SJCRH30 (cell line): ENCODE measurements around the gene NR1D2. TPM values are rescaled to one million over a fixed set of nuclear protein-coding genes. Genes with fewer than 3 reads are reported as not detected.

ENCODE experiments used
- DNase-seq, 2 experiments: peaks; one replicate each; pipeline ENCODE4 v3.0.0-alpha.2; 2015 to 2020
- H3K27ac ChIP-seq: fragments of 250-450 bp; sonication (Bioruptor Pico); 2 replicates; pipeline ENCODE4 v1.5.1; 2020; ENCODE audit warnings: mild to moderate bottlenecking, moderate library complexity
- H3K27me3 ChIP-seq: fragments of 250-450 bp; sonication (Bioruptor Pico); 2 replicates; pipeline ENCODE4 v1.5.1; 2020; ENCODE audit warnings: mild to moderate bottlenecking, moderate library complexity
- H3K36me3 ChIP-seq: fragments of 250-450 bp; sonication (Bioruptor Pico); 2 replicates; pipeline ENCODE4 v1.5.1; 2020; ENCODE audit warnings: mild to moderate bottlenecking, moderate library complexity
- H3K4me1 ChIP-seq: fragments of 250-450 bp; sonication (Bioruptor Pico); 2 replicates; pipeline ENCODE4 v1.5.1; 2020; ENCODE audit warnings: mild to moderate bottlenecking, moderate library complexity
- H3K4me3 ChIP-seq: fragments of 250-450 bp; sonication (Bioruptor Pico); 2 replicates; pipeline ENCODE4 v1.5.1; 2020; ENCODE audit warnings: mild to moderate bottlenecking, moderate library complexity
- H3K9me3 ChIP-seq: fragments of 250-450 bp; sonication (Bioruptor Pico); replicated peaks from 2 replicates; pipeline ENCODE4 v1.5.1; 2020; ENCODE audit warnings: mild to moderate bottlenecking, moderate library complexity
- total RNA-seq: library from RNA; depleted of rRNA; stranded (reverse); fragments of >200 nt; shearing (Covaris generic); gene quantifications from 2 replicates; pipeline ENCODE4 v1.2.3, GENCODE V29; 2014

The NR1D2 gene
- total RNA-seq, 1 experiment from 2014 or later = 44.8 TPM

DNA sequence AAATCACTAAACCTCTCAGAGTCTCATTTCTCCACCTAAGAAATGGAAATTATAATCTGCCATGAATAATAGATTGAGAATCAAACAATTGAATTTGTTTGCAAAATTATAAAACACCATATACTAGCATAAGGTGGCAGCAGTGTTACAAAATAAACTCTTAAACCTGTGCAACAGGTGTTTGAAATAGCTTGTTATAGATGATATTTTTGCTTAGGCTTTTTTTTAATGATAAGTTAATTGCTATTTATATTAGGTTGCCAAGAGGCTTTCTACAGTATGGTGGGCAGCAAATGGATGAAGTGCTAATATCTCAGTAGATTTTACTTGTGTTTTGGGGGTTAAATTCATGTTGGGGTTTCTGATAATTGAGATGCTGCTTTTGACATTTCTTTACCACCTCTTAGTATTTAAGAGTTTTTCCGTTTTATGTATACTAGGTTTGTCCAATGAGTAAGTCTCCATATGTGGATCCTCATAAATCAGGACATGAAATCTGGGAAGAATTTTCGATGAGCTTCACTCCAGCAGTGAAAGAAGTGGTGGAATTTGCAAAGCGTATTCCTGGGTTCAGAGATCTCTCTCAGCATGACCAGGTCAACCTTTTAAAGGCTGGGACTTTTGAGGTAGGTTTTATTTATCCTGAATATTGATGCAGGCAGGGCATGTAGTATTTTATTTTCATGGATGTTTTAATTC, 19.6 kb downstream of the NR1D2 start:
- Histone ChIP-seq H3K27me3 (no peaks in the 10 kb centered on the region), H3K4me1 (peaks cover 22% of the 10 kb centered on the region), H3K36me3 (peaks cover 84% of the 10 kb centered on the region), H3K27ac (no peak overlapping the region), H3K4me3 (no peak overlapping the region), H3K9me3 (no peaks in the 10 kb centered on the region)
- DNase-seq = no peak

DNA sequence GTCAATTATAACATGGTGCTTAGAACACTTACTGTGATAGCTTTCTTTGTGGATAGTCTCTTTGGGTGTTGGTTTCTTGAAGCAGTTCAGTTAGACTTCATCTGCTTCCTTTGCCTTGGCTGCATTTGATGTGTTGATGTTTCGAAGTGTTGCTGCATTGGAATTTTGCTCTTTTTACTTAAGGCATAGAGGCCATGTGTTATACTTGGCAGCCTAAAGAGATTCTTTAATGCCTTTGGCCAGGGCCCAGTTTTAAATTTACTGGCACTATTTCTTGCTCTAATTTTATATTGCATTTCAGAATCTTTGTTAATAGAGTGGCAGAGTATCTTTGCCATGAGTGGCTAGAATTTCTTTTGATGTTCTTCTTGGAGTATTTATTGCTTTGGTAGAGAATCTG, 21.2 kb downstream of the NR1D2 start:
- Histone ChIP-seq H3K27me3 (no peaks in the 10 kb centered on the region), H3K4me3 (no peak overlapping the region), H3K9me3 (no peaks in the 10 kb centered on the region), H3K4me1 (peaks cover 15% of the 10 kb centered on the region), H3K36me3 (peaks cover 78% of the 10 kb centered on the region), H3K27ac (no peak overlapping the region)
- DNase-seq = no peak

DNA sequence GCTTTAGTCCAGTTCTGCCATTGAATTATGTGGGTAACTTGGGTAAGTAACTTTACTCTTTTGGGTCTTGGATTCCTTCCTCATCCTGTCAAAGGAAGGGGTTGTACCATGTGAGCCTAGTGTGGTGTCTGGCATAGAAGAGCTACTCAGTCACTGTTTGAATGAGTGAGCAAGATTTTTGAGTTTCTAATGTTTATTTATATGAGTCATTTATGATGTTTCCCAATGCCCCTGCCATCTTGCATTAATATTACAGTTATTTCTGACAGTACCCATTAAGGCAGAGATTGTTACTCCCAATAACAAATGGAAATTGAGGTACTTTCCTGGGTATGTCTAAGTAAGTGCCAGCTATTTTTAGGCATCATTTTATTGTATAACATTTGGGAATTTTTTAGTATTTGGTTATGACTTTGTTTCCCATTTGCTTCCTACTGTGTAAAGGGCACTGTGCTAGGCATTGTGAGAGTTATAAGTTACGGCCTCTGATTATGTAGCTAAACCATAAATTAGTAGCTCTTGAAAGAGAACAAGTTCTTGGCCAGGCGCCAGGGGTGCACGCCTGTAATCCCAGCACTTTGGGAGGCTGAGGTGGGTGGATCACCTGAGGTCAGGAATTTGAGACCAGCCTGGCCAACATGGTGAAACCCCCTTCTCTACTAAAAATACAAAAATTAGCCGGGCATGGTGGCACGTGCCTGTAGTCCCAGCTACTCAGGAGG, 23.5 kb downstream of the NR1D2 start:
- no peak overlapping the region for H3K4me3 ChIP-seq
- no peaks in the 10 kb centered on the region for H3K9me3 ChIP-seq
- H3K36me3 ChIP-seq = peaks cover 72% of the 10 kb centered on the region
- no peak overlapping the region for H3K27ac ChIP-seq
- H3K27me3 ChIP-seq = no peaks in the 10 kb centered on the region
- H3K4me1 ChIP-seq = no peaks in the 10 kb centered on the region
- no peak for DNase-seq

DNA sequence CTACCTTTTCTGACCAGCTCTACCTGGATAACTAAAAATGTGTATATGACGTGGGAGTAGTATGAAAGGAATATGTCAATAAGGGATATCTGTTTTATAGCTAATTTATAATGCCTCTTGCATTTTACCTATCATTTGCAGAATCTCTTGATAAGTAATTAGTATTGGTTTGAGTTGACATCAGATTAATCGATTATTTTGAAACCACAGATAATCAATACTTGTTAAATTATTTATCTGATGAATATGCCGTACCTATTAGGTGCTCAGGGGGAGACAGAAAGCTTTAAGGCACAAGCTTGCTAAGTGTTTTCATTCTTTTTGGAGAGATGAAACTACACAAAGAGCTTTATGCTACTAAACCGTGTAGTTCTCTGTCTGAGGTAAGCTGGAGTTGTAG, 24.3 kb downstream of the NR1D2 start:
- H3K27me3 ChIP-seq = no peaks in the 10 kb centered on the region
- H3K27ac ChIP-seq = no peak overlapping the region
- no peaks in the 10 kb centered on the region for H3K9me3 ChIP-seq
- H3K36me3 ChIP-seq = peaks cover 71% of the 10 kb centered on the region
- H3K4me3 ChIP-seq = no peak overlapping the region
- H3K4me1 ChIP-seq = no peaks in the 10 kb centered on the region
- no peak for DNase-seq

DNA sequence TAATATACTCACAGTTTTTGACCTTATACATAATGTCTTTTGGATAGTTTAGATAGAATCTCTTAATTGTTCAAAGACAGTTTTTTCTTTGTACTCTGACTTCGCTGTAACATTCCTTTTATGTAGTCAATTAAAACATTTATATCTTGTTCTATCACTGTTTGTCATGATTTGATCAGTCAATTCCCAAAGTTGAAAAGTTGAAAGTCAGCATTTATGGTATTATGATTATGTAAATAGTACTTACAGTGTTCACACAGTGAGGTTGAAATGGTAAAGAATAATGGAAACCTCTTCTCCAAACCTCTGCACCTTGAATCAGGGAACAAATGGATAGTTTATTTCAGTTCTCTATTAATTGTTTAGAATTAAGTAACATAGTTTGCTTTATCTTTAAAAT, 26.6 kb downstream of the NR1D2 start:
- DNase-seq = no peak
- H3K9me3 ChIP-seq = no peaks in the 10 kb centered on the region
- H3K4me1 ChIP-seq = no peaks in the 10 kb centered on the region
- no peak overlapping the region for H3K27ac ChIP-seq
- no peak overlapping the region for H3K4me3 ChIP-seq
- no peaks in the 10 kb centered on the region for H3K27me3 ChIP-seq
- H3K36me3 ChIP-seq = peaks cover 63% of the 10 kb centered on the region

DNA sequence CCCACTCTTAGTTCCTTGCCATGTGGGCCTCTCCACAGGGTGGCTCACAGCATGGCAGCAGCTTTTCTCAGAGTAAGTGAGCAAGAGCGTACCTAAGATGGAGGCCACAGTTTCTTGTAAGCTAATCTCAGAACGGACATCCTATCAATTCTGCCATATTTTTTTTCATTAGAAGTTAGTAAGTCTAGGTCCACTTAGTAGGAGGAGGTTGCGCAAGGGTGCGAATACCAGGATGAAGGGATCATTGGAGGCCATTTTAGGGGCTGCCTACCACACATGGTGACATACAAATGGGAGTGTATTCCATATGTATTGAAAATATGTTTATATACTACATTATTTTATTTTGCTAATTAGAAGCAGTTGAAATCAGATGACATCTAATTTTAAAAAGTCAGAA, 31.5 kb downstream of the NR1D2 start:
- Histone ChIP-seq H3K9me3 (no peaks in the 10 kb centered on the region), H3K27ac (no peak overlapping the region), H3K4me3 (no peak overlapping the region), H3K4me1 (no peaks in the 10 kb centered on the region), H3K27me3 (no peaks in the 10 kb centered on the region), H3K36me3 (peaks cover 65% of the 10 kb centered on the region)
- no peak for DNase-seq

DNA sequence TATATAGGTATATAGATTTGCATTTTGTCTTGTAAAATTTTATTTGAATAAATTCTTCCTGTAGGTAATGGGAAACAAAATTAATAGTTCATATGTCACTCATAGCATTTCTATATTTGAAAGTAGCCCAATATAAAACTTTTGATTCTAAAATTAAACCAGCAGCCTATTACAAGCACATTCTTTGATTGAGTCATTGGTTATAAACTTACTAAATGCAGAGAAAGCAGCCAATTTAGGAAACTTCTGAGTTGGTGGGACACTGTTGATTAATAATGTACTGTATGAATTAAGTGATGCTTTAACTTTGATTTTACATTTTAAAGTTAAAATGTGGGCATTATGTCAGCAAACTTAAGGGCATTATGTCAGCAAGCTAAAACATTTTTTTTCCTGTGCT, 34.5 kb downstream of the NR1D2 start:
- H3K27me3 ChIP-seq = no peaks in the 10 kb centered on the region
- H3K9me3 ChIP-seq = no peaks in the 10 kb centered on the region
- H3K27ac ChIP-seq = no peak overlapping the region
- DNase-seq = no peak
- H3K36me3 ChIP-seq = peaks cover 49% of the 10 kb centered on the region
- H3K4me1 ChIP-seq = no peaks in the 10 kb centered on the region
- H3K4me3 ChIP-seq = no peak overlapping the region

DNA sequence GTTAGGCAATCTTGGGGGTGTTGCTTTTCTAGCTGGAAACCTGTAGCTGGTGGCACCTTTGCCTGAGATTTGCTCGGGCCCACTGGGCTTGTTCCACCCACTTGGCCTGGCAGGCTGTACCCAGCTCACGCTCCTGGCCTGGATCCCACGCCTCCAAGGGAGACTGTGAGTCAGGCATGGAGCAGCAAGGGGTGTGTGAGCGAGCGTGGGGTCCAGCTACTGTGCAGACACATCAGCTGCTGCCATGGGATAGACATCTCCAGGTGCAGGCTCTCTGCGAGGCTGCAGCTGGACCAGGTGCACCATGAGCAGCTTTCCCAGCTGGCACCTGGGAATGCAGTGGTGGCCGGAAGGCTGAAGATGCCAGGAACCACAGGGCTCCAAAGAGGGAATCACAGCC, 36.0 kb downstream of the NR1D2 start:
- Histone ChIP-seq H3K36me3 (peaks cover 44% of the 10 kb centered on the region), H3K9me3 (no peaks in the 10 kb centered on the region), H3K4me1 (no peaks in the 10 kb centered on the region), H3K4me3 (no peak overlapping the region), H3K27me3 (no peaks in the 10 kb centered on the region), H3K27ac (no peak overlapping the region)
- no peak for DNase-seq

DNA sequence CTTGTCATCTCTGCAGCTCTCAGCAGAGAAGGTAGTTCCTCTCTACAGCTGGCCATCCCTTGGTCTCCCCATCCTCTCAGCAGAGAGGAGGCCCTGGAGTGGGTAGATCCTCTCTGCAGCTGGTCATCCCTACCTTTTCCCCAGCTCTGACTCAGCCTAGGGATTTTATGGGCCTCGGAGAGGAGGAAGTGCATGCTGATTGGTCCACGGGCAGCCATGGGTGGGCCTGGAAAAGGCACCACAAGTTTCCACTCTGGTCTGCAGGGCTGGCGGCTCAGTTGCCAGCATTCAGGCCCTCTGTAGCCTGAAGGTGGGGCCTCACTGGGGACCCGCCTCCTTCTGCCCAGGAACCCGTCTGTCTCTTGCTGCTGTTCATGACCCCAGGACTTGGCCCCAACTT, 36.9 kb downstream of the NR1D2 start:
- H3K9me3 ChIP-seq = no peaks in the 10 kb centered on the region
- no peaks in the 10 kb centered on the region for H3K4me1 ChIP-seq
- H3K36me3 ChIP-seq = peaks cover 36% of the 10 kb centered on the region
- no peaks in the 10 kb centered on the region for H3K27me3 ChIP-seq
- peak; percentile 38 to 39 for DNase-seq
- no peak overlapping the region for H3K27ac ChIP-seq
- H3K4me3 ChIP-seq = no peak overlapping the region

DNA sequence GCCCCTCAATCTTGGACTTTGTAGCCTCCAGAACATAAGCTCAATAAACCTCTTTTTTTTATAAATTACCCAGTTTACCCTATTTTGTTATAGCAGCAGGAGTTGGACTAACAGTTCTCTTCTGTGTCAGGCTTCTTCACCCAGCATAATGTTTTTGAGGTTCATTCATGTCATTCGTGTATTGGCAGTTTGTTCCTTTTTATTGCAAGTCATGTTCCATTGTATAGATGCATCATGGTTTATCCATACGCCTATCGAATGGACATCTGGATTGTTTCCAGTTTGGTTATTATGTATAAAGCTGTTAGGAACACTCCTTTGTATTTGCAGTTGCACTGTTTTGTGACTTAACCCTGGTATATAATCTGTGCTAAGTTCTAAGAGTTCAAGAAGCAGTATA, 39.8 kb downstream of the NR1D2 start:
- Histone ChIP-seq H3K27me3 (no peaks in the 10 kb centered on the region), H3K9me3 (no peaks in the 10 kb centered on the region), H3K4me1 (no peaks in the 10 kb centered on the region), H3K4me3 (no peak overlapping the region), H3K27ac (no peak overlapping the region), H3K36me3 (peaks cover 9% of the 10 kb centered on the region)
- no peak for DNase-seq

DNA sequence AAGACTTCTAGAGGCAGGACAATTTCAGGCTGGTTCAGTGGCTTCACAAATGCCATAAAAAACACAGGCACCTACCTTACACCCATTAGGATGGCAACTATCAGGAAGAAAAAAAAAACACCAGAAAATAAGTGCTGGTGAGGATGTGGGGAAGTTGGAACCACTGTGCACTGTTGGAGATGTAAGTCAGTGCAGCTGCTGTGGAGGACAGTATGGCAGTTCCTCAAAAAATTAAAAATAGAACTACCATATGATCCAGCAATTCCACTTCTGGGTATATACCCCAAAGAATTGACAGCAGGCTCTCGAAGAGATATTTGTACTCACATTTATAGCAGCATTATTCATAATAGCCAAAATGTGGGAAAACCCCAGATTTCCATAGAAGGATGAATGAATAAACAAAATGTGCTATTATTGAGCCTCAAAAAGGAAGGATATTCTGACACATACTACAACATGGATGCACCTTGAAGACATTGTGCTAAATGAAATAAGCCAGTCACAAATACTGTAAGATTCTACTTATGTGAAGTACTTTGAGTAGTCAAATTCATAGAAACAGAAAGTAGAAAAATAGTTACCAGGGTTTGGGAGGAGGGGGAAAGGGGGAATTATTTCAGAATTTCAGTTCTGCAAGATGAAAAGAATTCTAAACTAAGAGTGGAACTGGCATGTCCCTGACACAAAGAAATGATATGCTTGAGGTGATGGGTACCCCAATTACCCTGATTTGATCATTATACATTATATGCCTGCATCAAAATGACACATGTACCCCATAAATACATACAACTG, 40.9 kb downstream of the NR1D2 start:
- DNase-seq = no peak
- Histone ChIP-seq H3K4me3 (no peak overlapping the region), H3K4me1 (peaks cover 1% of the 10 kb centered on the region), H3K9me3 (no peaks in the 10 kb centered on the region), H3K27me3 (no peaks in the 10 kb centered on the region), H3K27ac (no peak overlapping the region), H3K36me3 (no peaks in the 10 kb centered on the region)

DNA sequence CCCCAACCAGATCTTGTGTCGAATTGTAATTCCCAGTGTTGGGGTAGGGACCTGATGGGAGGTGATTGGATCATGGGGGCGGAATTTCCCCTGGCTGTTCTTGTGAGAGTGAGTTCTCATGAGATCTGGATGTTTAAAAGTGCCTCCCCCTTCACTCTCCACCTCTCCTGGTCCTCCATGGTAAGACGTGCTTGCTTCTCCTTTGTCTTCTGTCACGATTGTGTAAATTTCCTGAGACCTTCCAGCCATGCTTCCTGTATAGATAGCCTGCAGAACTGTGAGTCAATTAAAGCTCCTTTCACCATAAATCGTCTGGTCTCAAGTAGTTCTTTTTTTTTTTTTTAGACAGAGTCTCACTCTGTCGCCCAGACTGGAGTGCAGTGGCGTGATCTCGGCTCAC, 42.3 kb downstream of the NR1D2 start:
- DNase-seq = no peak
- Histone ChIP-seq H3K9me3 (no peaks in the 10 kb centered on the region), H3K27me3 (no peaks in the 10 kb centered on the region), H3K27ac (no peak overlapping the region), H3K4me3 (no peak overlapping the region), H3K36me3 (no peaks in the 10 kb centered on the region), H3K4me1 (peaks cover 15% of the 10 kb centered on the region)

DNA sequence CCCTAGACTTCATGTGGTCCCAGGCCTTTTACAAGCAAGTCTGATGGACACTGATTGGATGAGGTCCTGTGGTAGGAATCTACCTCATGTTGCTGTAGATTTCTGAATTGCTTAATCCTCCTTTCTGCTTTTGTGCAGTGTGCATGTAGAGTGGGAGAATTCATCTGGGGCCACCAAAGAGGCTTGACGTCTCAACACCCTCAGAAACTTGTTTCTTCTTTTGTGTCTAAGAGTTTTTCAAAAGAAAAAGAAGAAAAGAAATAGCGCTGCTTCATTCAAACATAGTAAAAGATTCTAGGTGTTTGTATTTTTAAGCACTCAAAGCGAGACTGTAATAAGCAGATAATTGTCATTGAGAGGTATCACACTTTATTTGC, 46.2 kb downstream of the NR1D2 start:
- Histone ChIP-seq H3K27ac (no peak overlapping the region), H3K4me1 (peaks cover 17% of the 10 kb centered on the region), H3K9me3 (no peaks in the 10 kb centered on the region), H3K27me3 (no peaks in the 10 kb centered on the region), H3K36me3 (no peaks in the 10 kb centered on the region), H3K4me3 (no peak overlapping the region)
- peak in 1 of 2 experiments; percentile 21 for DNase-seq

DNA sequence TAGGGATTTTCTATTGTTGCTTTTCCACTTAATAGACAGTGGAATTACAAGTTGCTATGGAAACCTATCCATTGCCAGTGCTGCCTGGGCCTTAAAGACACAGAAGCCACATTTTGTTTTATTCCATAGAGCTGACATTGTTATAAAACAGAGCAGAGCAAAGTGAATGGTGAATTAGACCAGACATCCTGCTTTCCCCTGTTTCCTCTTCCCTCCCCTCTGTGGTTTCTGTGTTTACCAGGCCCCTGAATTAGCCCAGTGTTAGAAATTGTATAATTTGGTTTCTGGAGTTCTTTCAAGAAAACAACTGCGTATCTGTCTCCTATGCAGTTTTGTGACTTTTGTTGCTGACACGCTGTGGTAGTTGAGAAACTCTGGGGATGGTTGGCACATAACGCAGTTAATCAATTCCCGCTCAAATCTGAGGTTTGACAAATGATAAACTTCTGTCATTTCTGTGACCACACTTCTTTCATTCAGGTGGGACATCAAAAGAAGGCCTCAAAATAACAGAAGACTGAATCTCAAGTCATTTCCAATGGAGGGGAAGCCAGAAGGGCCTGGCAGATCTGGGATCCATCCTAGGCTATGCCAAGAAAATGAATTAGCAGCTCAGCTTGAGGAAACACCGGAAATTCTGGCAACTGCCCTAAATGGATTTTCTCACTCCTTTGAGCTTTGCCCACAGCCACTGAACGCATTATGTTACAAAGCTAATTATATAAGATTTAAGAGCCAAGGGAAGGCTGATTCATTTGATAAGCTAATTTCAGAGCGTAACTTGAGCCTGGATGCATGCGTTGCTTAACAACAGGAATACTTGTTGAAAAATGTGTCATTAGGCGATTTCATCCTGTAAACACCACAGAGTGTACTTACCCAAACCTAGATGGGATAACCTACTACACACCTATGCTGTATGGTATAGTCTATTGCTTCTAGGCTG, 46.9 kb downstream of the NR1D2 start:
- Histone ChIP-seq H3K4me3 (no peak overlapping the region), H3K36me3 (no peaks in the 10 kb centered on the region), H3K27me3 (no peaks in the 10 kb centered on the region), H3K27ac (peak overlapping the region; percentile 2; the same call in 1 of the 2 replicates), H3K4me1 (peaks cover 17% of the 10 kb centered on the region), H3K9me3 (no peaks in the 10 kb centered on the region)
- peak; percentile 27 to 63 for DNase-seq
